CD4-positive, alpha-beta T cell treated with Interleukin-15 for 1 hour (primary cell): ENCODE results near the gene ZNF253.
"Not testable (repeated sequence)": the region's sequence is repeated elsewhere in the genome, so short reads cannot be mapped to it uniquely, and the experiment has no call there.

Experiments used
- DNase-seq: peaks from one replicate; pipeline ENCODE4 v3.0.0-alpha.2; 2020

Gene ZNF253

GRCh38 chr19:19865750-19866610 is at the start of gene ZNF253:
ZNF253 (plus strand) TSS chr19:19865882; CDS start chr19:19865997, 115 bp downstream.
- DNase-seq = peak; percentile 93

GRCh38 chr19:19816679-19817078 is 49.0 kb upstream of the ZNF253 start:
- DNase-seq = no peak

GRCh38 chr19:19817357-19817756 is 48.3 kb upstream of the ZNF253 start:
- DNase-seq = peak; percentile 82

GRCh38 chr19:19820774-19821320 is 44.8 kb upstream of the ZNF253 start:
- peak; percentile 36 for DNase-seq

- DNase-seq = peak; percentile 97
Observed at GRCh38 chr19:19821366-19821951, 44.2 kb upstream of the ZNF253 start, which contains the start of gene ZNF506. ZNF506 (minus strand) TSS chr19:19821750; CDS start chr19:19821603, 147 bp downstream.

GRCh38 chr19:19821976-19822375 is 43.7 kb upstream of the ZNF253 start:
- not testable (repeated sequence) for DNase-seq

- no peak for DNase-seq
Observed at GRCh38 chr19:19823916-19824315, 41.8 kb upstream of the ZNF253 start.

- no peak for DNase-seq
Observed at GRCh38 chr19:19826875-19827274, 38.8 kb upstream of the ZNF253 start.

GRCh38 chr19:19835560-19836038 is 30.1 kb upstream of the ZNF253 start:
- no peak for DNase-seq

GRCh38 chr19:19847781-19848180 is 17.9 kb upstream of the ZNF253 start:
- no peak for DNase-seq

GRCh38 chr19:19849056-19849455 is 16.6 kb upstream of the ZNF253 start:
- no peak for DNase-seq

GRCh38 chr19:19851740-19852139 is 13.9 kb upstream of the ZNF253 start:
- not testable (repeated sequence) for DNase-seq

GRCh38 chr19:19858751-19859150 is 6.9 kb upstream of the ZNF253 start:
- no peak for DNase-seq

- DNase-seq = peak; percentile 81
Observed at GRCh38 chr19:19860756-19861390, 4.8 kb upstream of the ZNF253 start.

GRCh38 chr19:19866611-19867248 is 1.0 kb downstream of the ZNF253 start:
- DNase-seq = peak; percentile 75

- not testable (repeated sequence) for DNase-seq
Observed at GRCh38 chr19:19870086-19870485, 4.4 kb downstream of the ZNF253 start.

- DNase-seq = no peak
Observed at GRCh38 chr19:19871932-19872331, 6.2 kb downstream of the ZNF253 start.

GRCh38 chr19:19873381-19873780 is 7.7 kb downstream of the ZNF253 start:
- DNase-seq = no peak

GRCh38 chr19:19877724-19878123 is 12.0 kb downstream of the ZNF253 start:
- DNase-seq = no peak

- DNase-seq = no peak
Observed at GRCh38 chr19:19884583-19884982, 18.9 kb downstream of the ZNF253 start.

GRCh38 chr19:19892055-19892941 is 26.6 kb downstream of the ZNF253 start:
- DNase-seq = not testable (repeated sequence)
